SK-N-DZ (cell line): ENCODE data around the gene CYB5D1.

ENCODE experiments used
- small RNA-seq, 2 experiments: library from RNA; depleted of rRNA; stranded (forward); fragments of <200 nt; gene quantifications; one replicate each; pipeline ENCODE3, GENCODE V24; 2014

CYB5D1 gene

Small RNAs within 50 kb of the gene (small RNA-seq; reads per million reads assigned to genes)
- gene SCARNA21 = 23.0 to 31.1 reads per million in 2 experiments
